ENCODE measurements around the gene CHFR. TPM values are rescaled to one million over a fixed set of nuclear protein-coding genes. Genes with fewer than 3 reads are reported as not detected.

CHFR gene
- total RNA-seq, 4 donors from 2014 or later = 6.1 to 54.0 (median 21.5) TPM

DNA sequence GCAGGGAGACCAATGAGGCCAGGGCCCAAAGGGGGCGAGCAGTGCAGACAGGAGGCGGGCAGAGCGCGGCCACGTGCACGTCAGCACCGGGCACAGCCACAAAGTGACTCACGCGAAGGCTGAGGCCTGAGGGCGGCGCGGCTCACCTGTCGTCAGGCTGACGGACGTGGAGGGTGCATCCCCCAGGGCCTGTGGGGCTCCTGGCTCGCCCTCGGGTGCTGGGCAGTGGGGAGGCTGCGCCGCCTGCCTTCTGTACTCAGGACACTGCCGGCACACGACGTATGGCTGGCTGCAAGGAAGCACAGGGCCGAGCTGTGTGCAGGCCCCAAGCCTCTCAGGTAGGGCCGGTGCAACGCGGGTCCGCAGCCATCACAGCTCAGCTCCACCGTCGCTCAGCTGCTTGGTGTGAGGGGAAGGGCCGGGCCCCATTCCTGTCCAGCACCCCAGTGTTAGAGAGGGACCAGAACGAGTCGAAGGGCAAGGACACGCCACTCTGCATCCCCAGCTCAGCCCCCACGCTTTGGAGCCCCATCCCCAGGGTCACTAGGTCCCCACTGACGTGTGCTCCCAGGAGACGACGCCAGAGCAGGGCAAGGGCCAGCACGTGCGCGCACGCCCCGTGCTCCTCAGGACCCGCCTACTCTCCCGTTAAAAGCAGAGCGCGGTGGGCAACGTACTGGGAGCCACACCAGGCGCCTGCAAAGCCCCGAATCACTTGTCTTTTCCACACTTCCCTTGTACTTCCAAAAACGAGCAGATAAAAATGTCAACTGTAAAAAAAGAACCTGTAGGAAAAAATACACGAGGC, 33.9 kb downstream of the CHFR start:
- no peak for DNase-seq
- no peak for TF ChIP-seq POLR2A (IDR thresholded peaks at IDR 0.05)
- TF ChIP-seq, protein P1, sequence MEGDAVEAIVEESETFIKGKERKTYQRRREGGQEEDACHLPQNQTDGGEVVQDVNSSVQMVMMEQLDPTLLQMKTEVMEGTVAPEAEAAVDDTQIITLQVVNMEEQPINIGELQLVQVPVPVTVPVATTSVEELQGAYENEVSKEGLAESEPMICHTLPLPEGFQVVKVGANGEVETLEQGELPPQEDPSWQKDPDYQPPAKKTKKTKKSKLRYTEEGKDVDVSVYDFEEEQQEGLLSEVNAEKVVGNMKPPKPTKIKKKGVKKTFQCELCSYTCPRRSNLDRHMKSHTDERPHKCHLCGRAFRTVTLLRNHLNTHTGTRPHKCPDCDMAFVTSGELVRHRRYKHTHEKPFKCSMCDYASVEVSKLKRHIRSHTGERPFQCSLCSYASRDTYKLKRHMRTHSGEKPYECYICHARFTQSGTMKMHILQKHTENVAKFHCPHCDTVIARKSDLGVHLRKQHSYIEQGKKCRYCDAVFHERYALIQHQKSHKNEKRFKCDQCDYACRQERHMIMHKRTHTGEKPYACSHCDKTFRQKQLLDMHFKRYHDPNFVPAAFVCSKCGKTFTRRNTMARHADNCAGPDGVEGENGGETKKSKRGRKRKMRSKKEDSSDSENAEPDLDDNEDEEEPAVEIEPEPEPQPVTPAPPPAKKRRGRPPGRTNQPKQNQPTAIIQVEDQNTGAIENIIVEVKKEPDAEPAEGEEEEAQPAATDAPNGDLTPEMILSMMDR (IDR thresholded peaks at IDR 0.05) = no peak
- H3K27ac ChIP-seq = no peak overlapping the region
- H3K36me3 ChIP-seq = no peaks in the 10 kb centered on the region
- H3K9me3 ChIP-seq = no peaks in the 10 kb centered on the region
- intact Hi-C loops (cut with DNase I; ENCODE audit: low total_unique reads) = no loop called here
- H3K4me1 ChIP-seq = no peaks in the 10 kb centered on the region
- H3K27me3 ChIP-seq = no peaks in the 10 kb centered on the region
- H3K4me3 ChIP-seq = no peak overlapping the region

DNA sequence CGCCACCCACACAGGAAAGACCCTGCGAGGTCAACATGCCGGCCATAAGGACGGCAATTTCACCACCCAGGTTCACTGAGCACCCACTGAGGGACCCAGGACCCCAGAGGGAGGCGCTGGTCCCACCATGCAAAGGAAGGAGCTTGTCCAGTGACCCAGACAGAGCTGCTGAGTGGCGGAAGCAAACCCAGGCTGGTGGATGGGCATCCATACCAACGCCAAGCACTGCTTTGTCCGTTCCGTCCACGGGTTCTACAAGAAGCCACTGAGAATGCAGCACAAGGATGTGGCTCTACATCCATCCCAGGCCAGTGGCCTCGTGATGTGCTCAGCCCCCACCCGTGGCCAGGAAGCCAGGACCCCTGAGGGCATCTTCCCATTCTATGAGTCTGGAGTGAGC, 34.9 kb downstream of the CHFR start:
- intact Hi-C loops (cut with DNase I; ENCODE audit: low total_unique reads) = no loop called here
- no peak overlapping the region for H3K27ac ChIP-seq
- H3K4me1 ChIP-seq = no peaks in the 10 kb centered on the region
- no peaks in the 10 kb centered on the region for H3K27me3 ChIP-seq
- no peak for DNase-seq
- H3K36me3 ChIP-seq = no peaks in the 10 kb centered on the region
- no peaks in the 10 kb centered on the region for H3K9me3 ChIP-seq
- TF ChIP-seq POLR2A (IDR thresholded peaks at IDR 0.05) = no peak
- H3K4me3 ChIP-seq = no peak overlapping the region

DNA sequence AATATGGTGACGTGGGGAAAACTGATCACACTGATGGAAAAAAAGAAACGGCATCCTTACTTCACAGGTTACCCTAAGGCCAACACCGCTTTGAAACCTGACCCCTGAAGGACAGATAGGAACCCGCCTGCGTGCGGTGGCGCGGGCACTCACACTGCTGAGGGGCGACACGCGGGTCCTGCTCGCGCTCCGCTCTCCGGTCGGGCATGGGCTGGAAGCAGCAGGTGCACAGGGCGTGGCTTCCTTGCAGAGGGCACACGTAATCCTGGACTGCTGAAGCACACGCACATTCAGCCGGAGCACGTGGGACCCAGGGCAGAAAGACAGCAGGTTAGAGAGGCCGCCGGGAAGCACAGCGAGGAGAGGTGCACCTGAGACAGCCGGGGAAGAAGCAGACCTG, 35.9 kb downstream of the CHFR start:
- DNase-seq = no peak
- TF ChIP-seq, protein P1 (IDR thresholded peaks at IDR 0.05) = no peak
- no peak for TF ChIP-seq POLR2A (IDR thresholded peaks at IDR 0.05)

DNA sequence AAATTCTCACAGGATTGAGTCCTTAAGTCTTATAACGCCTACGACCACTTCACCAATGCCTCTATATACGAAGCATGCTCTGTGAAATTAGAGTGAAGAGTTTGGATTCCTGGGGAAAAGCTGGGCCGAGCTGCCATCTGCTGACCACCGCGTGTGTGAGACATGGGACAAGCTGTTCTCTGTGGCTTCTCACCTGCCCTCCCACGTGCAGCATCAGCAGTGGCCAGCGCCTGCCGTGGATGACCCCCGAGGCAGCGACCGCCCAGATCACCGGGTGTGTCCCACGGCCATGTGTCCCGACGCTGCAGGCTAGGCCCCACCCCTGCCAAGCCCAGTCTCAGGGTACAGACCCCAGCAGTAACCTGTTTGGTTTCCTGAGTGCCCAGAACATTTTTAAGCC, 37.1 kb downstream of the CHFR start:
- DNase-seq = no peak
- H3K27ac ChIP-seq = no peak overlapping the region
- no peak for TF ChIP-seq POLR2A (IDR thresholded peaks at IDR 0.05)
- TF ChIP-seq, protein P1 (IDR thresholded peaks at IDR 0.05) = no peak
- H3K4me1 ChIP-seq = no peaks in the 10 kb centered on the region
- intact Hi-C loops (cut with DNase I; ENCODE audit: low total_unique reads) = no loop called here
- no peak overlapping the region for H3K4me3 ChIP-seq
- H3K9me3 ChIP-seq = no peaks in the 10 kb centered on the region
- no peaks in the 10 kb centered on the region for H3K27me3 ChIP-seq
- no peaks in the 10 kb centered on the region for H3K36me3 ChIP-seq

More for the DNA sequence above, 35.9 kb downstream of the CHFR start:
- H3K36me3 ChIP-seq = no peaks in the 10 kb centered on the region
- no peaks in the 10 kb centered on the region for H3K4me1 ChIP-seq
- H3K27me3 ChIP-seq = no peaks in the 10 kb centered on the region
- intact Hi-C loops (cut with DNase I; ENCODE audit: low total_unique reads) = no loop called here
- H3K27ac ChIP-seq = no peak overlapping the region
- H3K9me3 ChIP-seq = no peaks in the 10 kb centered on the region
- no peak overlapping the region for H3K4me3 ChIP-seq

DNA sequence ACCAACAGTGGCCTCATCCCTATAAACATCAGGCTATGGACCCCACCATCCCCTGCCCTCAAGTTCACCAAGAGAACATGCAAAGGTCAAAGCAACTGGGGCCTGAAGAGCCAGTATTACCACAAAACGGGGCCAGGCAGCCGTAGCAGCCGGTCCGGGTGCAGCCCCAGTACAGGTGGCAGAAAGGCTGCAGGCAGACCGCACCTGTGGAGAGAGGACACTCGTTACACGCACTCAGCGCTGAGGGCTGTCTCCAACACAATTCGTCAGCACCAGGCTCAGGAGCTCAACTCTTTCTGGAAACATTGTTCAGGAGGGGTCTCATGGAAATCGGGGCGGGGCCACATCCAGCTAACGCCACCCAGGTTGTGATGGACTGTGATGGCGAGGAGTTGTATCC, 38.9 kb downstream of the CHFR start:
- H3K27ac ChIP-seq = no peak overlapping the region
- TF ChIP-seq, protein P1 (IDR thresholded peaks at IDR 0.05) = no peak
- no peak for TF ChIP-seq POLR2A (IDR thresholded peaks at IDR 0.05)
- H3K27me3 ChIP-seq = no peaks in the 10 kb centered on the region
- H3K9me3 ChIP-seq = no peaks in the 10 kb centered on the region
- H3K4me1 ChIP-seq = no peaks in the 10 kb centered on the region
- no peaks in the 10 kb centered on the region for H3K36me3 ChIP-seq
- intact Hi-C loops (cut with DNase I; ENCODE audit: low total_unique reads) = no loop called here
- no peak for DNase-seq
- no peak overlapping the region for H3K4me3 ChIP-seq

All from uterus (tissue), 4 donors.